Activated CD4-positive, alpha-beta memory T cell treated with anti-CD3 and anti-CD28 coated beads for 36 hours (primary cell): Measurements from ENCODE around the gene HAT1. TPM values are rescaled to one million over a fixed set of nuclear protein-coding genes. Genes with fewer than 3 reads are reported as not detected.
"Not testable (repeated sequence)": the region's sequence is repeated elsewhere in the genome, so short reads cannot be mapped to it uniquely, and the experiment has no call there.

Experiments
- CTCF ChIA-PET: fragments of 350-600 bp; sonication (Branson Sonifier 250); formaldehyde crosslinking; loops from one replicate; lab custom pipeline; 2021; ENCODE audit warnings: antibody characterized with exemption, inconsistent platforms; lab: Charles Lee
- POLR2A ChIA-PET: fragments of 350-600 bp; sonication (Branson Sonifier 250); formaldehyde crosslinking; loops from one replicate; lab custom pipeline; 2021; ENCODE audit warnings: antibody characterized with exemption; lab: Charles Lee
- DNase-seq: peaks from one replicate; pipeline ENCODE4 v3.0.0-alpha.2; 2020
- H3K27ac Mint-ChIP-seq: one replicate; pipeline ENCODE4 v1.8.0; 2021; ENCODE audit warnings: mixed read lengths
- H3K27me3 Mint-ChIP-seq: one replicate; pipeline ENCODE4 v1.8.0; 2021; ENCODE audit warnings: mixed read lengths
- H3K36me3 Mint-ChIP-seq: one replicate; pipeline ENCODE4 v1.8.0; 2021; ENCODE audit warnings: mixed read lengths
- H3K4me1 Mint-ChIP-seq: one replicate; pipeline ENCODE4 v1.8.0; 2021; ENCODE audit warnings: low read depth, mixed read lengths
- H3K4me3 Mint-ChIP-seq: one replicate; pipeline ENCODE4 v1.8.0; 2021; ENCODE audit warnings: mild to moderate bottlenecking, mixed read lengths
- H3K9me3 Mint-ChIP-seq: one replicate; pipeline ENCODE4 v1.8.0; 2021; ENCODE audit warnings: mixed read lengths
- intact Hi-C: fragments of 100-400 bp; cut with micrococcal nuclease; formaldehyde crosslinking; loops from one replicate; pipeline ENCODE4 v1.15.1; 2023
- total RNA-seq, 2 experiments: library from RNA; stranded (reverse); gene quantifications; one replicate each; pipeline ENCODE4 v1.2.3, GENCODE V29; 2021

The HAT1 gene
- total RNA-seq, 2 experiments from 2014 or later = 86.2 to 90.8 TPM

GRCh38 chr2:171958475-171958874, 36.2 kb downstream of the HAT1 start:
- intact Hi-C loops = no loop called here
- Mint-ChIP-seq H3K9me3 (no peaks in the 10 kb centered on the region), H3K27me3 (no peaks in the 10 kb centered on the region), H3K27ac (no peak overlapping the region), H3K4me1 (peaks cover 35% of the 10 kb centered on the region), H3K36me3 (peaks cover 25% of the 10 kb centered on the region), H3K4me3 (no peak overlapping the region)
- no peak for DNase-seq
- ChIA-PET CTCF (no interaction called here), POLR2A (no interaction called here)

- intact Hi-C loops = no loop called here
- H3K27me3 Mint-ChIP-seq = no peaks in the 10 kb centered on the region
- POLR2A ChIA-PET = no interaction called here
- CTCF ChIA-PET = no interaction called here
- no peaks in the 10 kb centered on the region for H3K9me3 Mint-ChIP-seq
- DNase-seq = no peak
- H3K27ac Mint-ChIP-seq = no peak overlapping the region
- H3K36me3 Mint-ChIP-seq = peaks cover 16% of the 10 kb centered on the region
- H3K4me3 Mint-ChIP-seq = no peak overlapping the region
- H3K4me1 Mint-ChIP-seq = peaks cover 34% of the 10 kb centered on the region
Measured at GRCh38 chr2:171959998-171960397, 37.7 kb downstream of the HAT1 start.

- H3K4me1 Mint-ChIP-seq = peaks cover 37% of the 10 kb centered on the region
- intact Hi-C loops = no loop called here
- ChIA-PET CTCF (no interaction called here), POLR2A (no interaction called here)
- H3K27ac Mint-ChIP-seq = no peak overlapping the region
- no peak overlapping the region for H3K4me3 Mint-ChIP-seq
- peaks cover 14% of the 10 kb centered on the region for H3K36me3 Mint-ChIP-seq
- no peaks in the 10 kb centered on the region for H3K27me3 Mint-ChIP-seq
- no peak for DNase-seq
- H3K9me3 Mint-ChIP-seq = no peaks in the 10 kb centered on the region
Measured at GRCh38 chr2:171960570-171960969, 38.3 kb downstream of the HAT1 start.

- peak; percentile 24 for DNase-seq
- Mint-ChIP-seq H3K9me3 (no peaks in the 10 kb centered on the region), H3K4me1 (peaks cover 33% of the 10 kb centered on the region), H3K4me3 (no peak overlapping the region), H3K36me3 (peaks cover 21% of the 10 kb centered on the region), H3K27me3 (no peaks in the 10 kb centered on the region), H3K27ac (no peak overlapping the region)
- POLR2A ChIA-PET = no interaction called here
- CTCF ChIA-PET = no interaction called here
- intact Hi-C loops = no loop called here
Measured at GRCh38 chr2:171963198-171963597, 40.9 kb downstream of the HAT1 start.

GRCh38 chr2:171964308-171964707, 42.0 kb downstream of the HAT1 start:
- no peaks in the 10 kb centered on the region for H3K9me3 Mint-ChIP-seq
- no peak for DNase-seq
- H3K4me1 Mint-ChIP-seq = peaks cover 33% of the 10 kb centered on the region
- H3K4me3 Mint-ChIP-seq = no peak overlapping the region
- H3K36me3 Mint-ChIP-seq = peaks cover 22% of the 10 kb centered on the region
- no peaks in the 10 kb centered on the region for H3K27me3 Mint-ChIP-seq
- POLR2A ChIA-PET = no interaction called here
- CTCF ChIA-PET = no interaction called here
- intact Hi-C loops = no loop called here
- H3K27ac Mint-ChIP-seq = no peak overlapping the region

- Mint-ChIP-seq H3K9me3 (no peaks in the 10 kb centered on the region), H3K36me3 (peaks cover 18% of the 10 kb centered on the region), H3K27ac (no peak overlapping the region), H3K4me1 (peaks cover 28% of the 10 kb centered on the region), H3K27me3 (no peaks in the 10 kb centered on the region), H3K4me3 (no peak overlapping the region)
- POLR2A ChIA-PET = no interaction called here
- CTCF ChIA-PET = no interaction called here
- DNase-seq = no peak
- intact Hi-C loops = no loop called here
Measured at GRCh38 chr2:171965238-171965637, 43.0 kb downstream of the HAT1 start.

GRCh38 chr2:171965661-171966060, 43.4 kb downstream of the HAT1 start:
- H3K4me1 Mint-ChIP-seq = peaks cover 28% of the 10 kb centered on the region
- H3K27ac Mint-ChIP-seq = no peak overlapping the region
- H3K27me3 Mint-ChIP-seq = no peaks in the 10 kb centered on the region
- ChIA-PET CTCF (no interaction called here), POLR2A (no interaction called here)
- intact Hi-C loops = no loop called here
- no peak overlapping the region for H3K4me3 Mint-ChIP-seq
- H3K9me3 Mint-ChIP-seq = no peaks in the 10 kb centered on the region
- H3K36me3 Mint-ChIP-seq = peaks cover 18% of the 10 kb centered on the region
- DNase-seq = no peak

- no peak overlapping the region for H3K4me3 Mint-ChIP-seq
- POLR2A ChIA-PET = no interaction called here
- CTCF ChIA-PET = no interaction called here
- no peaks in the 10 kb centered on the region for H3K9me3 Mint-ChIP-seq
- H3K4me1 Mint-ChIP-seq = peaks cover 27% of the 10 kb centered on the region
- no peak overlapping the region for H3K27ac Mint-ChIP-seq
- intact Hi-C loops = no loop called here
- no peaks in the 10 kb centered on the region for H3K27me3 Mint-ChIP-seq
- H3K36me3 Mint-ChIP-seq = peaks cover 18% of the 10 kb centered on the region
- DNase-seq = no peak
Measured at GRCh38 chr2:171966235-171966634, 44.0 kb downstream of the HAT1 start.

GRCh38 chr2:171966688-171967087, 44.4 kb downstream of the HAT1 start:
- no peak for DNase-seq
- POLR2A ChIA-PET = no interaction called here
- CTCF ChIA-PET = no interaction called here
- H3K4me1 Mint-ChIP-seq = peaks cover 26% of the 10 kb centered on the region
- no peaks in the 10 kb centered on the region for H3K27me3 Mint-ChIP-seq
- H3K27ac Mint-ChIP-seq = no peak overlapping the region
- H3K9me3 Mint-ChIP-seq = no peaks in the 10 kb centered on the region
- no peak overlapping the region for H3K4me3 Mint-ChIP-seq
- intact Hi-C loops = no loop called here
- peaks cover 20% of the 10 kb centered on the region for H3K36me3 Mint-ChIP-seq

- H3K27me3 Mint-ChIP-seq = no peaks in the 10 kb centered on the region
- intact Hi-C loops = no loop called here
- H3K36me3 Mint-ChIP-seq = peaks cover 26% of the 10 kb centered on the region
- CTCF ChIA-PET = no interaction called here
- H3K4me3 Mint-ChIP-seq = no peak overlapping the region
- POLR2A ChIA-PET = no interaction called here
- peaks cover 21% of the 10 kb centered on the region for H3K4me1 Mint-ChIP-seq
- DNase-seq = no peak
- H3K9me3 Mint-ChIP-seq = no peaks in the 10 kb centered on the region
- no peak overlapping the region for H3K27ac Mint-ChIP-seq
Measured at GRCh38 chr2:171968509-171968908, 46.2 kb downstream of the HAT1 start.

GRCh38 chr2:171972329-171972982, 50.2 kb downstream of the HAT1 start:
- intact Hi-C loops = no loop called here
- peaks cover 5% of the 10 kb centered on the region for H3K4me1 Mint-ChIP-seq
- H3K36me3 Mint-ChIP-seq = peaks cover 31% of the 10 kb centered on the region
- ChIA-PET POLR2A (interaction anchor here (0.5 kb wide), 1 partner anchor 121 kb away, joined by 3 read pairs; no protein-coding TSS in a partner anchor), CTCF (no interaction called here)
- H3K9me3 Mint-ChIP-seq = no peaks in the 10 kb centered on the region
- no peak overlapping the region for H3K4me3 Mint-ChIP-seq
- no peak for DNase-seq
- no peak overlapping the region for H3K27ac Mint-ChIP-seq
- no peaks in the 10 kb centered on the region for H3K27me3 Mint-ChIP-seq

GRCh38 chr2:171979103-171979502, 56.8 kb downstream of the HAT1 start:
- ChIA-PET POLR2A (no interaction called here), CTCF (no interaction called here)
- intact Hi-C loops = no loop called here
- H3K9me3 Mint-ChIP-seq = no peaks in the 10 kb centered on the region
- no peak overlapping the region for H3K4me3 Mint-ChIP-seq
- DNase-seq = no peak
- no peaks in the 10 kb centered on the region for H3K27me3 Mint-ChIP-seq
- peaks cover 2% of the 10 kb centered on the region for H3K4me1 Mint-ChIP-seq
- H3K36me3 Mint-ChIP-seq = peaks cover 52% of the 10 kb centered on the region
- H3K27ac Mint-ChIP-seq = no peak overlapping the region

GRCh38 chr2:171983924-171984323, 61.7 kb downstream of the HAT1 start:
- POLR2A ChIA-PET, intact Hi-C loops, H3K4me1 Mint-ChIP-seq, DNase-seq, H3K27ac Mint-ChIP-seq, H3K27me3 Mint-ChIP-seq, CTCF ChIA-PET, H3K4me3 Mint-ChIP-seq, H3K9me3 Mint-ChIP-seq: not testable (repeated sequence)
- H3K36me3 Mint-ChIP-seq = peaks cover 27% of the 10 kb centered on the region
